GM19452 (cell line): ENCODE results near the gene ZXDC.

Experiments
- ATAC-seq: cut with Tn5 transposase; IDR thresholded peaks from one replicate; pipeline ENCODE4 v1.9.1; 2021; ENCODE audit not compliant: unreplicated experiment

The ZXDC gene

GRCh38 chr3:126511291-126511690, 35.6 kb upstream of the ZXDC start:
- no peak for ATAC-seq

GRCh38 chr3:126510308-126510910, 34.7 kb upstream of the ZXDC start:
- no peak for ATAC-seq

DNA sequence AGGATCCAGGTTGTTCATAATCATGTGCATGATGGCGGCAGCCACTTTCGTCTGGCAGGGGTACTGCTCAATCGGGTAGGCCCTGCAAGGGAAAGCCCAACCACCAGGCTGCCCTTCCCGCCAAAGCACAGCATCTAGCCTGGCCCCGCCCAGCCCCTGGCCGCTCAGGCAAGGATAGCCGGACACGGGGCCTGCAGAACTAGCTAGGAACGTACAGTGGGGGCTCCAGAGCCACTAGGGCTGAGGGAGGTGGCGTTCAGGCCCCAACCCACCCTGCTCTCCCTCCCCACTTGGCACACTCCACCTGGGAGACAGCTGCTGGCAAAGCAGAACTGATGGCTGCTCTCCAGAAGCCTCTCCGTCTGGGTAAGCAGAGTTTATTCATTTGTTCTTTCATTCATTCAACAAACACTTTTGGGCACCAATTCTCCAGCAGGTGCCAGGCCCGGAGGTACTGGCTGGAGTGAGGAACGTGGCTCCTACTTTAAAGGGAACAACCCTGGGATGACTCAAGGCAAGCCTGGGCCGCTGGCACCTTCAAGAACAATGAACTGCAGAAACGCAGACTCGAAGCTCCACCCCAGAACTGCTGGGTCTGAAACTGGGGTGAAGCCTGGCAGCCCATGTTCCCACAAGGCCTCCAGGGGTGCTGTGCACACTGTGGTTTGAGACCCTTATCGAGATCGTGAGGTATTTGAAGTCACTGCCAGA, 34.1 kb upstream of the ZXDC start:
- ATAC-seq: no peak

DNA sequence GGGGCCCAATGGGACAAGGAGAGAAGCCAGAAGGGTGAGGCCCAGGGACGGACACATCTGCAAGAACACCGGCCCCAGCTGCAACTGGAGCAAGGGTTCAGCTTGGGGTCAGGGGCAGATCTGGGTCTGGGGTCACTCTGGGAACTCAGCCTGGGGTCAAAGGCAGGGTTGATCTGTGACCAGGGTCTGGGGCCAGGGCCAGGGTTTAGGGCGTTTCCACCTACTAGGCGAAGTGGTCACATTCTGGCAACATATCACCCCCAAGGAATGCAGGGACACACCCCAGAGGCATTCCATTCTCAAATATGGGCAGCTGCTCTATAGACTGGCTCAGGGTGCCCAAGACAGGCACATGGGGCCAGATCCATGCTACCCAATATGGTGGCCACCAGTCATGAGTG, 32.9 kb upstream of the ZXDC start:
- ATAC-seq: no peak

DNA sequence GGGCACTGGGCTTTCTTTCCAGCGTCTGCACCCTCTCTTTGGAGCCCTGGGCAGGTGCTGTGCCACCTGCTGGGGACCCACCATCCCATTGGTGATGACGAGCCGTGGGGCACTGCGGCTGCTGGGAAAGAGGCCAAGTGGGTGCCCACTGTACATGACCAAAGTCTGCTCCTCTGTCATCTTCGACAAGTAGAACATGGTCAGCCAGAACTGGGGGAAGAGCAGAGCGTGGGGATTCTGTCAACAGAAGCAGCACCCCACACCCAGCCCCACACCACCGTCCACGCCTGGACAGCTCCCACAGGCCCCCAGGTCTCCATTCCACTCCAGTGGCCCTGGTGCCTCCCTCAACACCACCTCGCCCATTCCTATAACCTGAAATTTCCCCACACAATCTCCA, 32.2 kb upstream of the ZXDC start:
- no peak for ATAC-seq

DNA sequence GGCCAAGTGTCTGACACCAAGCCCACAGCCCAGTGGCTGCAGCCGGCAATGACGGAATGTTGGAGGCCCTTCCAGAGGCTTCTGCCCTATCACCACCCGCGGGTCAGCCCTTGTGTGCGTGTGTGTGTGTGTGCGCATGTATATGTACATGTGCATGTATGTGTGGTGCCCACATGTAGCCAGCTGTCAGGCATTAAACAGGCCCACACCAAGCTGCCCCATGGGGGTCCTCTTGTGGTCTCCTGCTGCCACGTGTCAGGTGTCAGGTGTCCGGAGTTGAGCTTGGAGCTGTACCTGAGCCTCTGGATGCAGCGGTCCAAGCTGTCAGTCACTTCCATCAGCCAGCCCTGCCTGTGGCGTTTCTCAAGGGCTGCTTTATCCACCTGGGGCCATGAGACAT, 28.0 kb upstream of the ZXDC start:
- no peak for ATAC-seq

- ATAC-seq: no peak
Observed at GRCh38 chr3:126502656-126503055, 27.0 kb upstream of the ZXDC start.

- no peak for ATAC-seq
Observed at GRCh38 chr3:126501736-126502135, 26.0 kb upstream of the ZXDC start.

- ATAC-seq: no peak
Observed at GRCh38 chr3:126501054-126501453, 25.4 kb upstream of the ZXDC start.

GRCh38 chr3:126500016-126500415, 24.3 kb upstream of the ZXDC start:
- ATAC-seq: no peak

GRCh38 chr3:126499401-126499800, 23.7 kb upstream of the ZXDC start:
- ATAC-seq: no peak

GRCh38 chr3:126498929-126499328, 23.2 kb upstream of the ZXDC start:
- no peak for ATAC-seq

GRCh38 chr3:126498461-126498860, 22.8 kb upstream of the ZXDC start:
- no peak for ATAC-seq

GRCh38 chr3:126497956-126498355, 22.3 kb upstream of the ZXDC start:
- no peak for ATAC-seq

DNA sequence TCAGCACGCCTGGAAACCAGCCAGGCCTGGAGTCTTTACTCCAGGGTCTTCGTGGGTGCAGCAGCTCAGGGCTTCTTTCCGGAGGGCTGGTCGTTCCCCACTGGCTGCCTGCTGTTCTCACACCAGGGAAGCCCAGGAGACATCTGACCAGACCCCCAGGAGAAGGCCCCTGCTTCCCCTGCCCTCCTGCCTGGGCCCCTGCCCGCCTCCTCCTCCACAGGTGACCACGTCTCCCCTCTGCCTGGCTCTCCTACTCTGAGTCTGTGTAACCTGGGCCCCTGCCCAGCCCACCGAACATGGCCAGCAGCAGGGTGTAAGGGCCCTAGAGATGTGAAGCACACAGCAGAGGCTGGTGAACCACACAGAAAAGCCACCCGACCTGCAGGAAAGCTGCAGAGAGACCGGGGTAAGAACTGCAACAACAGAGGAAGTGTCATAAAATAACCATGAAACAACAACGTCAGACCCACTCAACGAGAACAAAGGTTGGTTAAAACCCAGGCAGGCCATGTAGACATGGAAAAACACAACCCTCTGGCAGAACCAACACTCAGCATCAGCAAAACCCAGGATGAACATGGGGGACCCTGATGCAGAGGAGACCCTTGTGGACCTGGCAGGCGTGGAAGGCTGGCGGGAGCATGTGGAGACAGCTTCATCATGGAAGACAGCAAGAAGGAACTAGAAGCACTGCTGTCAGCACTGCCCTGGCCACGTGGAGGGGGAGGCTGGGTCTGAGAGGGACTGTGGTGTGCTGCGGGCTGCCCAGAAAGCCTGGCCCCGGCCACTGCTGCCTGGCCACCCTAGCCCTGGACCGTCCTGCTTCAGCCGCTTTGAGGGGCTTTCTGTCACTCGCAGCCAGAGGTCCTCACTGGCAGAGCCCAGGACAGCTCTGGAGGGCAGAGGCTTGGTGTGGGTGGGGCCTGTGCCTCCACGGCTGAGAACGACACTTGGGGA, 21.5 kb upstream of the ZXDC start:
- no peak for ATAC-seq

DNA sequence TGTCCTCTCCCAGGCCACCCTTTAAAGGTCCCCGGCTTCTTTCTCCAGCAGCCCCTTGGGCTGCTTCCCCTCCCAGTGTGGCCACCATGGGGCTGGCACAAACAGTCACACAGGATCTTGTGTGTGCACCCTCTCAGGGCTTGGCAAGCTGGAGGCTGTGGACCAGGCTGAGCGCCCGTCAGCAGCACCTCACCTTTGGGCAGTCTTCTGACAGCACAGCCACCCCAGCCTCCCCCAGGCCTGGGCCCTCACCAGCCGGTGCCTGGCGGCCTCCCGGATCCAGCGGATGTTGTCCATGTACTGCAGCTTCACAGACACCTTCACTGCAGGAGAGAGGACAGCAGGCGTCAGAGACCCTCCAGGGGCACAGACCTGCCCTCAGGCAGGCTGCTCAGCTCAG, 20.1 kb upstream of the ZXDC start:
- ATAC-seq: no peak

- ATAC-seq: no peak
Observed at GRCh38 chr3:126494970-126495230, 19.2 kb upstream of the ZXDC start.

- no peak for ATAC-seq
Observed at GRCh38 chr3:126494204-126494969, 18.7 kb upstream of the ZXDC start.

GRCh38 chr3:126493739-126494138, 18.0 kb upstream of the ZXDC start:
- ATAC-seq: no peak

DNA sequence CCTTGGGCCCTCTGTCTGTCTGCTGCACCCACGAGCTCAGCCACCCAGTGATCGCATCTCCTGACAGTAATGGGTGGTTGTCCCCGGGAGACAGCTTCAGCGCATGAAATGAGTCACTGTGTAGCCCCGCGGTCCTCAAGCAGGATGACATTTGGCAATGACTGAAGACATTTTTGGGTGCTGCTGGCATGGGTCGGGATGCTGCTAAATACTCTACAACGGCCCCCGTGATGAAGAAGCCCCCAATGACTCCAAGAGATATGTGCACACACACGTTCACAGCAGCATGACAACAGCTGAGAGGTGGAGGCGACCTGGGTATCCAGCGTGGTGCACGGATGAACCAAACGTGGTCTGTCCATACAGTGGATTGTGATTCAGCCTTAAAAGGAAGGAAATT, 17.4 kb upstream of the ZXDC start:
- ATAC-seq: no peak

- ATAC-seq: no peak
Observed at GRCh38 chr3:126491221-126492013, 15.7 kb upstream of the ZXDC start.
